Measurements from ENCODE around the gene HUWE1. TPM values are rescaled to one million over a fixed set of nuclear protein-coding genes. Genes with fewer than 3 reads are reported as not detected.

The HUWE1 gene
- total RNA-seq, 2 experiments from 2014 or later = 219 to 225 TPM

- H3K4me1 Mint-ChIP-seq = peaks cover 27% of the 10 kb centered on the region
- no peaks in the 10 kb centered on the region for H3K9me3 Mint-ChIP-seq
- DNase-seq (no peak), ATAC-seq (ENCODE audit: low read depth) (no peak)
- peak overlapping the region; percentile 89 for H3K4me3 Mint-ChIP-seq
- H3K27me3 Mint-ChIP-seq = no peaks in the 10 kb centered on the region
- peak overlapping the region; percentile 97 for H3K27ac Mint-ChIP-seq
- POLR2A ChIA-PET = interaction anchor here (0.6 to 5.9 kb wide), 5 partner anchors 11 to 605 kb away, joined by 3 to 156 read pairs (median 5); no protein-coding TSS in a partner anchor
- peaks cover 24% of the 10 kb centered on the region for H3K36me3 Mint-ChIP-seq
Observed at GRCh38 chrX:53682885-53683555, 3.5 kb downstream of the HUWE1 start.

- no peak for ATAC-seq (ENCODE audit: low read depth)
- peak overlapping the region; percentile 35 for H3K4me3 Mint-ChIP-seq
Observed at GRCh38 chrX:53681661-53682060, 4.9 kb downstream of the HUWE1 start.

DNA sequence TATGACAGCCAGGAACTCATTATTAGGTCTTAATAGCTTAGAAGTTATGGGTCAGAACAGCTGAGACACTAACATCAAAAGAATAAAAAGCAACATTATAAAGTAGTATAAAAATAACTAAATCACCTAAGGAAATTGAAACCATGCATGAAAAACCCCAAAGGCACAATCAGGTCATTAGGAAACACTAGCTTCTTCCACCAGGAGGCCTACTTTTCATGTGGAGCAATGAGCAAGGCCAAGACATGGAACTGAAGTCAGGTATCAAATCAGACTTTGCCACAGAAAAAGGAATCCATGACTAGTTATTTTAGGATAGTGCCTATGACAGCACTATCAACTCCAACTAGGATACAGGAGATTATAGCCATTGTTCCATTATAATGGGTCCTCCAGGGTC, 7.9 kb downstream of the HUWE1 start:
- Mint-ChIP-seq H3K9me3 (no peaks in the 10 kb centered on the region), H3K4me1 (peaks cover 28% of the 10 kb centered on the region), H3K27me3 (no peaks in the 10 kb centered on the region), H3K27ac (no peak overlapping the region), H3K36me3 (peaks cover 28% of the 10 kb centered on the region), H3K4me3 (no peak overlapping the region)
- DNase-seq = no peak
- no peak for ATAC-seq (ENCODE audit: low read depth)
- POLR2A ChIA-PET = interaction anchor here (1.6 kb wide), 1 partner anchor 10 kb away, joined by 5 read pairs; no protein-coding TSS in a partner anchor

More at GRCh38 chrX:53681661-53682060, 4.9 kb downstream of the HUWE1 start:
- H3K27ac Mint-ChIP-seq = peak overlapping the region; percentile 55
- no peaks in the 10 kb centered on the region for H3K27me3 Mint-ChIP-seq
- H3K4me1 Mint-ChIP-seq = peaks cover 23% of the 10 kb centered on the region
- no peak for DNase-seq
- POLR2A ChIA-PET = no interaction called here
- peaks cover 24% of the 10 kb centered on the region for H3K36me3 Mint-ChIP-seq
- no peaks in the 10 kb centered on the region for H3K9me3 Mint-ChIP-seq

- no peaks in the 10 kb centered on the region for H3K27me3 Mint-ChIP-seq
- no peak for ATAC-seq (ENCODE audit: low read depth)
Observed at GRCh38 chrX:53677286-53677685, 9.2 kb downstream of the HUWE1 start.

GRCh38 chrX:53674581-53674980, 11.9 kb downstream of the HUWE1 start:
- ATAC-seq (ENCODE audit: low read depth) (no peak), DNase-seq (no peak)
- Mint-ChIP-seq H3K36me3 (peaks cover 19% of the 10 kb centered on the region), H3K4me1 (peaks cover 9% of the 10 kb centered on the region), H3K9me3 (no peaks in the 10 kb centered on the region), H3K4me3 (no peak overlapping the region), H3K27ac (no peak overlapping the region), H3K27me3 (no peaks in the 10 kb centered on the region)
- POLR2A ChIA-PET = interaction anchor here (1.1 to 1.2 kb wide), 2 partner anchors 10 to 12 kb away, joined by 4 to 5 read pairs; partner anchors contain the start of gene HUWE1

More at GRCh38 chrX:53677286-53677685, 9.2 kb downstream of the HUWE1 start:
- Mint-ChIP-seq H3K27ac (no peak overlapping the region), H3K36me3 (peaks cover 26% of the 10 kb centered on the region), H3K4me3 (no peak overlapping the region), H3K4me1 (peaks cover 24% of the 10 kb centered on the region), H3K9me3 (no peaks in the 10 kb centered on the region)
- no peak for DNase-seq
- POLR2A ChIA-PET = no interaction called here

GRCh38 chrX:53669258-53669657, 17.3 kb downstream of the HUWE1 start:
- H3K4me1 Mint-ChIP-seq = no peaks in the 10 kb centered on the region
- no peak overlapping the region for H3K4me3 Mint-ChIP-seq
- H3K27me3 Mint-ChIP-seq = no peaks in the 10 kb centered on the region
- ATAC-seq (ENCODE audit: low read depth) (no peak), DNase-seq (no peak)
- H3K36me3 Mint-ChIP-seq = peaks cover 18% of the 10 kb centered on the region
- no peak overlapping the region for H3K27ac Mint-ChIP-seq
- POLR2A ChIA-PET = interaction anchor here (1.5 to 1.9 kb wide), 2 partner anchors 9 to 14 kb away, joined by 5 read pairs; no protein-coding TSS in a partner anchor
- H3K9me3 Mint-ChIP-seq = no peaks in the 10 kb centered on the region

GRCh38 chrX:53666171-53666570, 20.3 kb downstream of the HUWE1 start:
- Mint-ChIP-seq H3K4me3 (no peak overlapping the region), H3K9me3 (no peaks in the 10 kb centered on the region), H3K4me1 (peaks cover 1% of the 10 kb centered on the region), H3K36me3 (peaks cover 24% of the 10 kb centered on the region), H3K27ac (peak overlapping the region; percentile 14), H3K27me3 (no peaks in the 10 kb centered on the region)
- POLR2A ChIA-PET = no interaction called here
- ATAC-seq (ENCODE audit: low read depth) (no peak), DNase-seq (no peak)

GRCh38 chrX:53660004-53660403, 26.5 kb downstream of the HUWE1 start:
- ATAC-seq (ENCODE audit: low read depth) (no peak), DNase-seq (no peak)
- POLR2A ChIA-PET = no interaction called here
- H3K36me3 Mint-ChIP-seq = peaks cover 18% of the 10 kb centered on the region
- peaks cover 14% of the 10 kb centered on the region for H3K4me1 Mint-ChIP-seq
- H3K27me3 Mint-ChIP-seq = no peaks in the 10 kb centered on the region
- H3K4me3 Mint-ChIP-seq = no peak overlapping the region
- H3K27ac Mint-ChIP-seq = no peak overlapping the region
- no peaks in the 10 kb centered on the region for H3K9me3 Mint-ChIP-seq

DNA sequence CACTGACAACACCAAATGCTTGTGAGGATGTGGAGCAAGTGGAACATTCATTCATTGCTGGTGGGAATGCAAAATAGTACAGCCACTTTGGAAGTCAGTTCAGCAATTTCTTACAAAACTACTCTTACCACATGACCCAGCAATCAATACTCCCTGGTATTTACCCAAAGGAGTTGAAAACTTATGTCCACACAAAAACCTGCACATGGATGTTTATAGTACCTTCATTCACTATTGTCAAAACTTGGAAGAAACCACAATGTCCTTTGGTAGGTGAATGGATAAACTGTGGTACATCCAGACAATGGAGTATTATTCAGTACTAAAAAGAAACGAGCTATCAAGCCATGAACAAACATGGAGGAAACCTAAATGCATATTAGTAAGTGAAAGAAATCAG, 27.5 kb downstream of the HUWE1 start:
- Mint-ChIP-seq H3K36me3 (peaks cover 17% of the 10 kb centered on the region), H3K9me3 (no peaks in the 10 kb centered on the region), H3K4me1 (peaks cover 19% of the 10 kb centered on the region), H3K4me3 (no peak overlapping the region), H3K27ac (no peak overlapping the region), H3K27me3 (no peaks in the 10 kb centered on the region)
- no peak for DNase-seq
- POLR2A ChIA-PET = no interaction called here
- ATAC-seq (ENCODE audit: low read depth) = no peak

DNA sequence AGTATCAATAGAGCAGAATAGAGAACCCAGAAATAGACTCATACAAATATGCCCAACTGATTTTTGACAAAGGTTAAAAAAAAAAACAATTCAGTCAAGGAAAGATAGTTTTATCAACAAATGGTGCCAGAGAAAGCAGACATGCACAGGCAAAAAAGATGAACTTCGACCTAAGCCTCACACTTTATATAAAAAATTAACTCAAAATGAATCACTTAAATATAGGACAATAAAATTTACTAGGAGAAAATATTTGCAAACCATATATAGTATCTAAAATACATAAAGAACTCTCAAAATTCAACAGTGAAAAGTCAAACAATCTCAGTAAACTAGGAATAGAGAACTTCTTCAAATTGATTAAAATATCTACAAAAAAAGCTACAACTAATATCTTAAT, 29.7 kb downstream of the HUWE1 start:
- H3K9me3 Mint-ChIP-seq = no peaks in the 10 kb centered on the region
- H3K4me1 Mint-ChIP-seq = peaks cover 23% of the 10 kb centered on the region
- DNase-seq (no peak), ATAC-seq (ENCODE audit: low read depth) (no peak)
- H3K4me3 Mint-ChIP-seq = no peak overlapping the region
- H3K27me3 Mint-ChIP-seq = no peaks in the 10 kb centered on the region
- POLR2A ChIA-PET = no interaction called here
- H3K36me3 Mint-ChIP-seq = peaks cover 12% of the 10 kb centered on the region
- H3K27ac Mint-ChIP-seq = no peak overlapping the region

GRCh38 chrX:53654376-53654775, 32.1 kb downstream of the HUWE1 start:
- Mint-ChIP-seq H3K27me3 (no peaks in the 10 kb centered on the region), H3K36me3 (peaks cover 9% of the 10 kb centered on the region), H3K27ac (no peak overlapping the region), H3K4me3 (no peak overlapping the region), H3K4me1 (peaks cover 20% of the 10 kb centered on the region), H3K9me3 (no peaks in the 10 kb centered on the region)
- DNase-seq = no peak
- POLR2A ChIA-PET = no interaction called here
- no peak for ATAC-seq (ENCODE audit: low read depth)

- ATAC-seq (ENCODE audit: low read depth) (no peak), DNase-seq (no peak)
- no peak overlapping the region for H3K27ac Mint-ChIP-seq
- no peaks in the 10 kb centered on the region for H3K27me3 Mint-ChIP-seq
- H3K4me3 Mint-ChIP-seq = no peak overlapping the region
- peaks cover 11% of the 10 kb centered on the region for H3K36me3 Mint-ChIP-seq
- no peaks in the 10 kb centered on the region for H3K9me3 Mint-ChIP-seq
- POLR2A ChIA-PET = no interaction called here
- H3K4me1 Mint-ChIP-seq = peaks cover 2% of the 10 kb centered on the region
Observed at GRCh38 chrX:53644751-53645150, 41.8 kb downstream of the HUWE1 start.

- no peaks in the 10 kb centered on the region for H3K4me1 Mint-ChIP-seq
- peaks cover 15% of the 10 kb centered on the region for H3K36me3 Mint-ChIP-seq
- ATAC-seq (ENCODE audit: low read depth) (no peak), DNase-seq (no peak)
- no peaks in the 10 kb centered on the region for H3K27me3 Mint-ChIP-seq
- H3K27ac Mint-ChIP-seq = no peak overlapping the region
- no peak overlapping the region for H3K4me3 Mint-ChIP-seq
- POLR2A ChIA-PET = no interaction called here
- no peaks in the 10 kb centered on the region for H3K9me3 Mint-ChIP-seq
Observed at GRCh38 chrX:53642337-53642736, 44.2 kb downstream of the HUWE1 start.

GRCh38 chrX:53639257-53639656, 47.3 kb downstream of the HUWE1 start:
- peaks cover 11% of the 10 kb centered on the region for H3K36me3 Mint-ChIP-seq
- POLR2A ChIA-PET = no interaction called here
- no peaks in the 10 kb centered on the region for H3K9me3 Mint-ChIP-seq
- H3K4me1 Mint-ChIP-seq = peaks cover 1% of the 10 kb centered on the region
- DNase-seq = no peak
- ATAC-seq (ENCODE audit: low read depth) = no peak
- H3K4me3 Mint-ChIP-seq = no peak overlapping the region
- no peak overlapping the region for H3K27ac Mint-ChIP-seq
- no peaks in the 10 kb centered on the region for H3K27me3 Mint-ChIP-seq
